Fibroblast of pulmonary artery (primary cell): ENCODE data around the gene ZNF619.
A peak's percentile ranks its signal among the peaks of the same experiment; 100 is the strongest.

Experiments
- DNase-seq: peaks from one replicate; pipeline ENCODE4 v3.0.0-alpha.2; 2010; ENCODE audit warnings: low read depth
- H3K4me3 ChIP-seq: replicated peaks from 2 replicates; pipeline ENCODE4 v1.5.1; 2011; ENCODE audit warnings: low read depth, mild to moderate bottlenecking, control low read depth, low read length, moderate library complexity
- CTCF ChIP-seq: IDR thresholded peaks from 2 replicates; pipeline ENCODE4 v1.5.1; 2011; ENCODE audit warnings: mild to moderate bottlenecking, control low read depth, low read length, inconsistent platforms; ENCODE audit errors: missing control alignments

Gene ZNF619

GRCh38 chr3:40451551-40451950 lies 25.4 kb upstream of the ZNF619 start:
- no peak for DNase-seq
- H3K4me3 ChIP-seq = no peak overlapping the region
- no peak for TF ChIP-seq CTCF

- TF ChIP-seq CTCF = no peak
- no peak for DNase-seq
- H3K4me3 ChIP-seq = peak overlapping the region; percentile 92
Observed at GRCh38 chr3:40452057-40452456, 24.9 kb upstream of the ZNF619 start.

GRCh38 chr3:40452562-40452875 lies 24.4 kb upstream of the ZNF619 start:
- TF ChIP-seq CTCF = no peak
- H3K4me3 ChIP-seq = peak overlapping the region; percentile 92
- no peak for DNase-seq

GRCh38 chr3:40452876-40453730 lies 23.8 kb upstream of the ZNF619 start:
- H3K4me3 ChIP-seq = peak overlapping the region; percentile 92
- no peak for TF ChIP-seq CTCF
- DNase-seq = peak; percentile 99

GRCh38 chr3:40453933-40454332 lies 23.0 kb upstream of the ZNF619 start:
- no peak for TF ChIP-seq CTCF

GRCh38 chr3:40455328-40455727 lies 21.6 kb upstream of the ZNF619 start:
- TF ChIP-seq CTCF = no peak
- no peak for DNase-seq
- H3K4me3 ChIP-seq = no peak overlapping the region

More at GRCh38 chr3:40453933-40454332, 23.0 kb upstream of the ZNF619 start:
- H3K4me3 ChIP-seq = peak overlapping the region; percentile 92
- DNase-seq = no peak
